ENCODE measurements around the gene BRD9.

Gene BRD9

GRCh38 chr5:875931-876330 is 16.7 kb downstream of the BRD9 start:
- H3K4me3 ChIP-seq (ENCODE audit: low read depth, low read length), result no peak overlapping the region
- no peak for DNase-seq (ENCODE audit: low read depth)
- TF ChIP-seq CTCF (IDR thresholded peaks at IDR 0.05; ENCODE audit: insufficient read depth, low read depth, low read length, missing control alignments), result no peak

DNA sequence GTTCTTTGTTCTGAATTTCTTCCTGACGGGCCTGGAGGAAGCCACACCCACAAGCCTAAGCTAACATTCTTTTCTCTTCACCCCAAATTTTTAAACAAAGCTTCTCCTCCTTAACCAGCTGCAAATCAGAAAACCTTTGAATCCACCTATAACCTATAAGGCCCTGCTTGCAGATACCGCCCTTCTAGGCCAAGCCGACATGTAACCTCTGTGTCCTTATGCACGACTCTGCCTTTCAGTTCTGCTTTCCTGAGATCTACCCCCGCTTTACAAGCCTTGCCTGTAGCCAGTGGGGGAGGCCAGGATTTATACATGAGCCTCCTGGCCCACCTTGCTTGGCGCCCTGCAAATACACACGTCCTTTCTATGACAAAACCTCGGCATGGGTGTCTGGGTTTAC is 19.3 kb downstream of the BRD9 start:
- TF ChIP-seq CTCF (IDR thresholded peaks at IDR 0.05; ENCODE audit: insufficient read depth, low read depth, low read length, missing control alignments), result no peak
- H3K4me3 ChIP-seq (ENCODE audit: low read depth, low read length), result no peak overlapping the region
- DNase-seq (ENCODE audit: low read depth), result no peak

GRCh38 chr5:872301-872700 is 20.3 kb downstream of the BRD9 start:
- TF ChIP-seq CTCF (IDR thresholded peaks at IDR 0.05; ENCODE audit: insufficient read depth, low read depth, low read length, missing control alignments), result no peak
- no peak overlapping the region for H3K4me3 ChIP-seq (ENCODE audit: low read depth, low read length)
- DNase-seq (ENCODE audit: low read depth), result no peak

DNA sequence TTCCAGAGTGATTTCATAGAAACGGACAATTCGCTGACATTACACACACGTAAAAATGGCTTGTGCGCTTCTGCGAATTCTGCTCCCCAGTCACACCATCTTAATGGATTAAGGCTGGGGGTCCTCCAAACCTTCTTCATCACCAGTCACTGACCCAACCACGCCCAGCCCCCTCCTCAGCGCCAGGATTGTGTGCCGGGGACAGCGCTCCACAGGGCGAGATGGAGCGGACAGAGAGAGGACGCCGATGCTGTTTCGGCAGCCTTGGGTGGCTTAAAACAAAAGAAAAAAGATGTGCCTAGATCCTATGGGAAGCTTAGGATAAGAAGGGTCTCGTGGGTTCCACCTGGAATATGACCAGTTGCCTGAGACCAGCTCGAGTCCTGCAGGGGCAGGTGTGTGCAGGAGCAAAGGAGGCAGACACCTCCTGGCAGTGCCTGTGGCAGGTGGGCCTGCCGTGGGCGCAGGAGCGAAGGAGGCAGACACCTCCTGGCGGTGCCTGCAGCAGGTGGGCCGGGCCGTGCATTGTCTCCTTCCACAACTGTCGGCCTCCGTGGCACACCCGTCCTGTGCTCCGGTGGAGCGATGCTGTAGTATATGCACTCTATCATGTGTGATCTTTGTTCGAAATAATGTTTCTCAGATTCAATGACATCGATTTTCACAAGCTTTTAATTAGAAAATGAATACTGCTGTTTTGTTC is 20.9 kb downstream of the BRD9 start:
- no peak for DNase-seq (ENCODE audit: low read depth)
- TF ChIP-seq CTCF (IDR thresholded peaks at IDR 0.05; ENCODE audit: insufficient read depth, low read depth, low read length, missing control alignments), result no peak
- no peak overlapping the region for H3K4me3 ChIP-seq (ENCODE audit: low read depth, low read length)

GRCh38 chr5:870956-871355 is 21.6 kb downstream of the BRD9 start:
- DNase-seq (ENCODE audit: low read depth), result no peak
- H3K4me3 ChIP-seq (ENCODE audit: low read depth, low read length), result no peak overlapping the region
- no peak for TF ChIP-seq CTCF (IDR thresholded peaks at IDR 0.05; ENCODE audit: insufficient read depth, low read depth, low read length, missing control alignments)

GRCh38 chr5:868428-869135 is 24.0 kb downstream of the BRD9 start:
- TF ChIP-seq CTCF (IDR thresholded peaks at IDR 0.05; ENCODE audit: insufficient read depth, low read depth, low read length, missing control alignments), result no peak
- no peak overlapping the region for H3K4me3 ChIP-seq (ENCODE audit: low read depth, low read length)
- no peak for DNase-seq (ENCODE audit: low read depth)

Data from GM12865 (cell line).